Ecto neural progenitor cell (in vitro differentiated cells): ENCODE results near the gene FAM118B.
"Not testable (repeated sequence)": the region's sequence is repeated elsewhere in the genome, so short reads cannot be mapped to it uniquely, and the experiment has no call there.

Source experiments
- DNase-seq: peaks from one replicate; pipeline ENCODE4 v3.0.0-alpha.2; 2018; ENCODE audit warnings: low spot score

The FAM118B gene

DNA sequence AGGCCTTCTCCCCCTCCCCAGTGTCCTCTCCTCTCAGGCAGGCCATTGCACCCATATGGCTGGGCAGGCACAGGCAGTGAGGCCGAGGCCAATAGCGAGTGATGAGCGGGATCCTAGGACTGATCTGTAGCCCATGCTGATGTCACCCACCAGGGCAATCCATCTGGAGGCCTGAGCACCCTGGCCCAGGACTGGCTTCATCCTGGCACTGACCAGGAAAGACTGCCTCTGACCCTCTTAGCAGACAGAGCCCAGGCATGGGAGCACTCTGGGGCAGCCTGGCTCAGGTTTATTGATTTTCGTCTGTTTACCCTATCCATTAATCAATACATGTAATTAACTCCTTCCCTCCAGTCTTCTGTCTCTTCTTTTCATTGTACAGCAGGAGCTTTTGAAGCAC lies 66.2 kb downstream of the FAM118B start:
- no peak for DNase-seq

DNA sequence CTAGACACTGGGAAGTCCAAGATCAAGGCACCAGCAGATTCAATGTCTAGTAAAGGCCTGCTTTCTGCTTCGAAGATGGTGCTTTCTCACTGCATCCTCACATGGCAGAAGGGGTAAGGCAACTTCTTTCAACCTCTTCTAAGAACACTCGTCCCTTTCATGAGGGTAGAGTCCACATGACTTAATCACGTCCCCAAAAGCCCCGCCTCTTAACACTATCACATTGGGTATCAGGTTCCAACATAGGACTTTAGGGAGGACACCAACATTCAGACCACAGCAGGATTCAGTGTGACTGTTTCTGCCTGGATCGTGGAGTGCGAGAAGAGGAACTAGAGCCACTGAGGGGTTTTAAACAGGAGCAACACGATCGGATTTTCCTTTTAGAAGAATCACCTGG lies 67.6 kb downstream of the FAM118B start:
- DNase-seq: no peak

DNA sequence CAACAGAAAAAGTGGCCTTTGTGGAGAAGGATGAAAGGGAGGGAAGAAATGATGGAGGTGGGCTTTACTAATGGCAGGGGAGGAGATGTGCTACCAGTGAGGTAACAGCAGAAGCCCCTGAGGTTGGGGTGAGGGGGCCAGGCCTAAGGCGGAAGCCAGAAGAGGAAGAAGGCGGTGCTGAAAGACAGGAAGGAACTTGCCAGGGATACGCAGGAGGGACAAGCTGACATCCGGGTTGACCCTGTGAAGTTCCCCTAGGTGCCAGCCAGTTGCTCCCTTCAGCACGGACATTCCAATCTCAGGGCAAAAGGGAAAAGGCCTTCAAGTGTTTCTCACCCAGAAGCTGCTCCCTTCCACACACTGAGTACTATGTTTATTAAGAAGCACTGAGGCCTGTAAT lies 69.0 kb downstream of the FAM118B start:
- DNase-seq: no peak

DNA sequence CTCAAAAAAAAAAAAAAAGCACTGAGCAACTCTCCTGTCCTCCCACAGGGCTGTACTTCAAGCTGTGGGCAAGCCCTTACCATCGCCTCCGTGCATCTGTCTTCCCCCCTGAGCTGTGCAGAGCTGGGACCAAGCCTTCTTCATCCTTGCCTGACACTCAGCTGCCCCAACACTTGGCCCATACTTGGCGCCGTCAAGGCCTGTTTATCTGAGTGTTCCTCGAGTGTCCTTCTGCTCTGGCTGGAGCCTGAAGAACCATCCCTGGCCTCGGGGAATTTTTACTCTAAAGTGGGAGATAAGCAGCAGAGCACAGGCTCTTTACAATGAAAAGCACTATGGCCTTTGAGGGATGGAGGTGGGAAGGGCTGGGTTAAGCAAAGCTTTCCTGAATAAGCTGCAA lies 69.7 kb downstream of the FAM118B start:
- DNase-seq: no peak

DNA sequence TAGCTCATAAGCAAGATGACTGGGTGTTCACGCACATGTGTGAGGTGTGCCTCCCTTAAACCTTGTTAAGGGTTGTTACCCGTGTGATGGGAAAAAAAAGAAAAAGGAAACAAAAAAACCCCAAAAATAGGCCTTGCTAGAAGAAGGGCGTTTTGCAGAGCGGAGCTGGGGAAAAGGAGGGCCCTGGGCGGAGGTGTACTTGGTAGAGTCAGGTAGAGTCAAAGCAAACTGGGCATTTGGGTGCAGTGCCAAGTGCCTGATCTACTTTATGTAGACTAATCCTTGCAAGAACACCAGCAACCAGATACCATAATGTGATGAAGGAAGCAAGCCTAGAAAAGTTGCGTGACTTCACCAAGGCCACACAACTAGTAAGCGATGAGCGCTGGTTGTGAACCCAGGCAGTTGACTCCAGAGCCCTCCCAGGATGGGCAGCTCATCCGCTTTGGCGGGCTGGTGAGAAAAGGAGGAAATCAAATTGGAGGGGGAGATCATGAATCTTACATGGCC lies 70.1 kb downstream of the FAM118B start:
- no peak for DNase-seq

DNA sequence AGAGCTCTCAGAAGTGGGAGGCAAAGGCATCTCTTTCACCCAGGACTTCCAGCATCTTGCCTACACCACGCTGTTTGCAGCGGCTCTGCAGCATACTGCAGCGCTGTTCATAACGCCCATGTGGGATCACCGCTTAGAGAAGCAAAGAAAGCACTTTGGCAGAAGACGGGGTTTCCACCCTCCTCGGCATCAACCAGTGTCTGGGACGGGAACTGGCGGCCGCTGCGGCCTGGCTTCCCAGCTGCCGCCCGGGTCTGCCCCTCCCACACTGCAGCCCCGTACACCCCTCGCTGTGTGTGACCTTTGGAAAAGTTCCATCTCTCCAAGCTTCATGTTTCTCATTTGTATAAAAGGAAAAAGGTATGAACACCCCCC lies 70.8 kb downstream of the FAM118B start:
- peak; percentile 58 for DNase-seq

DNA sequence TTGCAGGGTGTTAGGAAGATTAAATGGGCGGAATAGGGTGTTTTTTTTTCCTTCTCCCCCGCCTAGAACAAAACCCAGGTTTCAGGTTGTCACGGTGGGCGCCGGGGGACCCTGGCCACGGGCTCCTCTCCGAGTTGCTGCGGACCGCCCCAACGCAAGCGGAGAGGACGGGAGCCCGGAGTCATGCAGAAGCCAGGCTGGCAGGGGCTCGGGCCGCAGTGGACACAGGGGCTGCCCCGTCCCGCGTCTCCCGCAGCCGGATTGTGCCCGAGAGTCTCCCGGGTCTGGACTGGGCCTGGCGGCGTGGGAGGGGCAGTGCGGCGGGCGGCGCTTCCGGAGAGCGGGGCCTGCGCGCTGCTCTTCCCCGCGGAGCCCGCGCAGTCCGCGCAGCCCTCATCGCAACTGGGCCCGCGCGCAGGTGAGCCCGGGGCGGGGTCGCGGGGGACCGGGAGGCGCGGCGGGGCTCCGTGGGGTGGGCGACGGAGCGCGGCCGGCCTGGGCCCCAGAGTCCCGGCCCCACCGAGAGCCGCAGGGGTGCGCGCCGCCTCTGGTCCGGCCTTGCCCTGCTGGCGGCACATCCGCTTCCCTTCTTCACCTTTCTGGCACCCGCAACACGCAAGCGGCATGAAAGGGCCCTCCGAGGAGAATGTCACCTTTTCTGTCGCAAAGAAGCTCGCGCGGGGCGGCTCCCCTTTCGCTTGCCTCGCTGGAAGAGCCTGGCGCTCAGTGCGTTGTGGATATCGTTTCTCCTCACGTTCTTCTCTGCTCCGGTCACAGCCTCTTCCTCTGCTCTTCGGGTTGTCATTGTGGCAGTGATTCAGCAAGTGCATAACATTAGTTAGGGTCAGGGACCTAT lies 71.4 kb downstream of the FAM118B start, which contains the start of gene TIRAP:
Gene TIRAP, plus strand, starts transcription at position 358 of the 856 bp plus-strand sequence. CDS start 7,802 bp downstream, outside the sequence.
- DNase-seq: peak; percentile 74

DNA sequence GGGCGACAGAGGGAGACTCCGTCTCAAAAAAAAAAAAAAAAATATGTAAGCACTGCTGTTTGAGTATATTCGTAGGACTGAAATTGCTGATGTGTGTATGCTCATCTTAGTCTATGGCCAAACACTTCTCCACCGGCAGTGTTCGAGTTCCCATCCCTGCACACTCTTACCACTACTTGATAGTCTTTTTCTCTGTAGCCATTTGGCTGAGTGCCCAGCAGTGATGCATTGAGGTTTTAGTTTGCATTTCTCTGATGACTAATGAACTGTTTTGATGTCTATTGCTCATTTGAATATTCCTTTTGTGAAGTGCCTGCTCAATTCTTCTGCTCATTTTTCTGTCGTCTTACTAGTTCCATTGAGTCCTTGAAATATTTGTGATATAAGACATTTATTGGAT lies 73.2 kb downstream of the FAM118B start:
- DNase-seq: no peak

DNA sequence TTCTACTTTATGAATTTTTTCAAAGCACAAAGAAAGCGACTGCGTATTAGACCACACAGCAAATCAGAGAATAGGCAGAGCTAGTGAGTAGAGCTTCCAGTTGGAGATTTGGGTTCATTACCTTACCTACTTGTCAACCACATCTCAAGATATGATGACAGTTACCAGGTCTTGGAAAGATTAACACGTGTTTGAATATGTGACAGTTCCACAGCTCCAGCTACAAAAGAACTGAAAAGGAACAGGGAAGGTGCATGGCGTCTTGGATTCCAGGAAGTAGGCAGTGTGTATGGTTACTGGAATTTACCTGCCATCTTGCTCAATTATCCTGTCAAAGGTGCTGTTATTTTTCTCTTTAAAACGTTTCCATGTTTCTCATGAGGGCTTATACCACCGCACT lies 76.7 kb downstream of the FAM118B start:
- no peak for DNase-seq

DNA sequence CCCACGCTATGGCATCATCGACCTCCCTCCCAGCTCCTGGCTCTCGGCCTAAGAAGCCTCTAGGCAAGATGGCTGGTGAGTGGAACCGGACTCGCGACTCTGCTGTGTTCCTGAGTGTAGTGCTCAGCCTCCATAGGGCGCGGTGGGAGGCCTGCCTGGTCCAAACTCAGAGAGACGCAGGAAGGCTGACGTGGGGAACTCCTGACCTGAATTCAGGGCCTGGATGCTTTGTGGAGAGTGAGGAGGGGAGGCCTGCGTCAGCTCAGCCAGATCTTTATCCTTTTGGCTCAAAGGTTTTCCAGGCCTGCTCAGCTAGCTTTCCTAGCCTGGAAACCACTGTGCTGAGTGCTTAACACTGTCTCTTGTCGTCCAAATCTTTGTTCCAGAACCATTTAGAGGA lies 79.3 kb downstream of the FAM118B start:
- no peak for DNase-seq

DNA sequence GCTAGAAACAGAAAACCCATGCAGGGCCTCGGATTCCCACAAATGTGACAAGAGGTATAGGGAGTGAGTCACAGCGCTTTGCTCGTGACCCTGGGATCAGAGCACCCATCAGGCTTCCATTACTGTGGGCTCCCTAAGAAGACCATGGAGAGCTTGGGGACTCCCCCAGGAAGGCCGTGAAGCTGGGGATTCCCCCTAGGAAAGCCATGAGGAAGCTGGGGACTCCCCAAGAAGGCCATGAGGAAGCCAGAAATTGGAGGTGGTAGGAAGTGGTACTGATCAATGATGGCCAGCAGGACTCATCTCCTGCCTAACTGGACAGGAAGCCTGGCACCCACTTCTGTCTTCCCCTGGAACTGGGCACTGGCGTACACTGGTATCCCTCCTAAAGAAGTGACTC lies 82.1 kb downstream of the FAM118B start:
- no peak for DNase-seq

DNA sequence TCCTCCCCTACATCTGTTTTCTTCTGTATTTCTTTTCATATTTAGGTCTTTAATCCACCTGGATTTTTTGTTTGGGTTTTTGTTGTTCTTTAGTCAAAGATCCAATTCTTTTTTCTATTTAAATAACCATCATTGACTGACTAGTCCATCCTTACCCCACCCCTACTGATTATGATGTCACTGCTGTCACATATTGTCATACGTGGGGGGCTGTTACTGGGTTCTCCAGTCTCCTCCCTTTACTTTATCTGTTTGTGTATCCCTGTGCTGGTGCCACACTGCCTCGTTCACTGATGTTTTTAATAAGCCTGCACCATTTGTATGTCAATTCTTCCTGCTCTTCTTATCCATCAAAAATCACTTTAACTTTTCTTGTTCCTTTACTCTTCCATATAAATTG lies 85.4 kb downstream of the FAM118B start:
- DNase-seq: no peak

DNA sequence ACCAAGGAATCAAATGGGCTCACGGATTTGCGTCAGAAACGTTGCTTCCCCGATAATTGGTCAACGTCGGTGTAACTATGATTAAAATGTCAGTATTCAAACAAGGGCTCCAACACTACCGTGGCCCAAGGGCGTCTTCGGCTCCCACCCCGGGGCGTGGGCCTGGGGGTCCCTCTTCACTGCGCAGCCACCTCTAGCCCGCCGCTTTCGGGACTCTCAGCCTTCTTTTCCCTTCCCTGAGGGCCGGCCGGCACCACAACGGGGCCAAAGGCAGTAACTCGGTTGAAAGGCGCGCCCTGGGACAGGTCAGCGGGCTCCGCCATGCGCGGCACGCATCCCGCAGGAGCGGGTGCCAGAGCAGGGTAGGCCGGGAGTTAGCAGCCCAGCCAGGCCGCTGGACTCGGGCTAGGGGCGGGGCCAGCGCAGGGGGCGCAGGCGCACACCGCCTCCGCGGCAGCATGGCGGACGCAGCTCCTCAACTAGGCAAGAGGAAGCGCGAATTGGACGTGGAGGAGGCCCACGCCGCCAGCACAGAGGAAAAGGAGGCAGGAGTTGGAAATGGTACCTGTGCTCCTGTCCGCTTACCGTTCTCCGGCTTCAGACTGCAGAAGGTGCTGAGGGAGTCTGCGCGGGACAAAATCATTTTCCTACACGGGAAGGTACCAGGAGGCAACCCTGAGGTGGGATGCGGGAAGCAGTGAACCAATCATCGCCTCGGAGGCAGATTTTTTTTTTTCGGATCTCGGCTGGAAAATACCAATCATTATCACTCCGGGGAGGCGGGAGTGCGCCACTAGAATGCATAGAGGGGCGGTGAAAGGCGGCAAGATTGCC lies 92.3 kb downstream of the FAM118B start, which contains the start of gene DCPS:
Gene DCPS, plus strand, starts transcription at position 438 of the 834 bp plus-strand sequence. Its CDS starts 21 bp downstream, at position 459.
- peak; percentile 95 for DNase-seq

DNA sequence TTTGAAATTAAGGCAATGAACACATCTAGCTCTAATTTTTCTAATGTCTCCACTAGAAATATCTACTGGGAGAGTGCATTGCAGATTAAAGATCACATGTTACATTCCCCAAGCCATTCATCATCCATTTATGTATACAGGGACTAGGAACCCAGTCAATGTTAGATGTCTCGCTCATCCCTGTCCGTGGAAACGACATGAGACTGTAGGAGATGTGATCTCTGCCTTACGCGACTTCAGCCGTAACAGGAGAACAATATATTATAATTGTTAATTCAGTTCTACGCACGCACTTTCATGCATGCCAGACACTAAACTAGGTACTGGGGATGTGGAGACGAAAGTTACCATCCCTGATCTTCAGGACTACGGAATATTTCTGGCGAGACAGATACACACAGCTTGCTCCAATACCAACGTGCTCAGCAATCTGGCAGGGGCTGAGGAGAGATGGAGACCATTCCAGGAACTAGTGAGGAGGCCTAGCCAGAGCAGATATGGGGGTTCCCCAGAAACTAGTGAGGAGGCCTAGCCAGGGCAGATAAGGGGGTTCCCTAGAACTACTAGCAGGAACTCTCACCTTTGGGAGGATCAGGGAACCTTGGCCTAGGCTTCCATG lies 93.0 kb downstream of the FAM118B start:
- no peak for DNase-seq

DNA sequence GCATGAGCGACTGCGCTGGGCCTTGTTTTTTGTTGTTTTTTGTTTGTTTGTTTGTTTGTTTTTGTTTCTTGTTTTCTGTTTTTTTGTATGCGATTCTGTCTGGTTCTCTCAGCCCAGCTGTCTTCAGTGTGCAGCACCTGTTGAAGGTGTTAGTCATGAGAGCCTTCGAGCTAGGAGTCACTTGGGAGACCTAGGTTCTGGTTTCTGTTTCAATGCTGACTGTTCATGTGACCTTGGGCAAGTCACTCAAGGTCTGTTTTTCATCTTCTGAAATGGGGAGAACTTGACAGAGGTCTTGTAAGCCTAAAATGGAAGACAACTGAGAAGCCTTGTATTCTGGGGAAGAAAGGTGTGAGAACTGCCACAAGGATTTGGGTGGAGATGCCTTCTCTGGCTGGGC lies 94.1 kb downstream of the FAM118B start:
- DNase-seq: no peak

DNA sequence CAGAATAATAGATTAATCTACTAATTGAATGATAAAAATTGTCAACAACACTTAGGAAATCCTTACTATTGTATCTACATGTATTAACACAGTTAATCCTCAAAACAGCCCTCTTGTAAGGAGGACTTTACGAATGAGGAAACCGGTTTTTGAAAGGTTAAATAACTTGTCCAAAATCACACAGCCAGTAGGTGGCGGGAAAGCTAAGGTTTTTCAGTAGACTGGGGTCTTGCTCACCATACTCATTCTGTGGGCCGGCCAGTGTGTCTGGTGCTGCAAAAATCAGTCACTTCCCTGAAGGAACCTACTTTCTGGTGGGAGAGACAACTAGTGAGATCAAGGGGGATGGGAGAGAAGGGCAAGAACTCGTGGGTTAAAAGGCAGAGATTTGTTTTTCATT lies 96.1 kb downstream of the FAM118B start:
- no peak for DNase-seq

DNA sequence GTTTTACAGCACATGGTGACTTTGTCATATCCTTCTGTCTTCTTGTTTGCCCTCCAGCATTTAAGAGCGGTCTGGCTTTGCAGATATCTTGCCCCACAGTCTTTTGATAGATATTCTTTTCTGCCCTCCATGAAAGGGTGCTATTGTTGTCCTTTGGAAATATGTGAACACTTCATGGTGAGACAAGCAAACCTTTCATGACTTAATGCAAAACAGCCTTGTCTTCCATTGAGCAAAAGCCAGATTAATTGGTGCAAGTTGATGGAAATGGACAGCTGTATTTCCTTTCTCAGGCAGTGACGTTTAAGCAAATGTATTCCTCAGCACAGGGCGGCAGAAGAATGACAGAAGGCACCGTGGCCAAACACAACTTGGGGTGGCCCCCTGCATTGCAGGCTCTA lies 96.7 kb downstream of the FAM118B start:
- DNase-seq: no peak

DNA sequence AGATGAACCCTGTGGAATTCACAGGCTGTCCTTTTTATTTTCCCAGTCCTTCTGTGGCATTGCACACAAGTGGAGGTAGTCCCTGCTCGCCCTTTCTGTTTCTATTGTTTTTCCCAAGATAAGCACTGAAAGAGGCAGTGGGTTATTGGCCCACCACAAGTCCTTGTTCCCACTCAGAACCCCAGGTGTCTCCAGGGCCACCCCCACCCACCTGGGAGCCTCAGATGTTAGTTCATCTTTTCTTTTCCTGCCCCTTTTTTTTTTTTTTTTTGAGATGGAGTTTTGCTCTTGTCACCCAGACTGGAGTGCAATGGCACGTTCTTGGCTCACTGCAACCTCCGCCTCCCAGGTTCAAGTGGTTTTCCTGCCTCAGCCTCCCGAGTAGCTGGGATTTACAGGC lies 97.2 kb downstream of the FAM118B start:
- not testable (repeated sequence) for DNase-seq

DNA sequence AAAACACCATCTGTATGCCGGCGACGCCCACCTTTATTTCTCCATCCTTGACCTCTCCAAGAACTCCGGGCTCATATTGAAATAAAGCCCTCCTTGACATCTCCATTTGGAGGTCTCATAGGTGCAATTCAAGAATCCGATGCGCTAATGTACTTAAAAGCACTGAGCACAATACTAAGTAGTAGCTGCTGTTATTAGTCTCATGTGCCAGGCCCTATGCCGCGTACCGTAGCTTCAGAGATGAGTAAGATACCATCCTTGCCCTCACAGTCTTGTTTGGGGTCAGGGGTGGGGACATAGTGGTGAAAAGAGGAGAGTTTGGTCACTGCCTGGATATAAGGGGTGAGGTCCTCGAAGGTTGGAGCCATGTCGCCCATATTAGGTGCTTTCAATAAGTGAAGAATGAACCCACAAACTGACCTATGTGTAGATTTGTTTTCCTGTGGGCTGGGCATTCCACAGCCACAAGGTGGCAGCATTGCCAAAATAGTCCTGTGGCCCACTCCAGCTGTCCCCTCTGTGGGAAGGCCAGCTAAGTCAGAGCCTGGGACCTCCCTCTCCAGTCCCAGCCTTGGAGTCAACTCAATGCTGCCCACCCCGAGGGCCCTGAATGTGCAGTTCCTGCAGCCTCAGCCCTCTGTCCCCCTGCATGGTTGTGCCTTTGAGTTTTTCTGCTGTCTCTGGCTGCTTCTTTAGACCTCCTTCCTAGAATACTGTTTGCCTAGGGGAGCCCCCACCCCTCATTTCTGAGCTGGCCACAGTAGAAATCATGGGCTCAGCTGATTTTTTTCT lies 98.8 kb downstream of the FAM118B start:
- peak; percentile 82 for DNase-seq

DNA sequence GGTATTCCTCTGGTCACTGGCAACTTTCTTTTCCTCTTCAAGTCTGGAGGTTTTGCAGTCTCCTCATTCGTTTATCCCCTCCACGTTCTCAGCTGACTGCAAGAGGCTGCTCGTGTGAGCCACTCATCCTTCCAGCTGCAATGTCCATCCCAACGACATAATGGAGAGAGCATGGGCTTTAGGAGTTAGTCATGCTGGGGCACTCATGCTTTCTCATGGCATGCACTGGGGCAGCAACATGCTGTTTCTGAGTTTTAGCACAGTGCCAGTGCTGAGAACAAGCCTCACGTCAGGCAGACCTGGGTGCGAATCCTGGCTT lies 99.4 kb downstream of the FAM118B start:
- DNase-seq: no peak

DNA sequence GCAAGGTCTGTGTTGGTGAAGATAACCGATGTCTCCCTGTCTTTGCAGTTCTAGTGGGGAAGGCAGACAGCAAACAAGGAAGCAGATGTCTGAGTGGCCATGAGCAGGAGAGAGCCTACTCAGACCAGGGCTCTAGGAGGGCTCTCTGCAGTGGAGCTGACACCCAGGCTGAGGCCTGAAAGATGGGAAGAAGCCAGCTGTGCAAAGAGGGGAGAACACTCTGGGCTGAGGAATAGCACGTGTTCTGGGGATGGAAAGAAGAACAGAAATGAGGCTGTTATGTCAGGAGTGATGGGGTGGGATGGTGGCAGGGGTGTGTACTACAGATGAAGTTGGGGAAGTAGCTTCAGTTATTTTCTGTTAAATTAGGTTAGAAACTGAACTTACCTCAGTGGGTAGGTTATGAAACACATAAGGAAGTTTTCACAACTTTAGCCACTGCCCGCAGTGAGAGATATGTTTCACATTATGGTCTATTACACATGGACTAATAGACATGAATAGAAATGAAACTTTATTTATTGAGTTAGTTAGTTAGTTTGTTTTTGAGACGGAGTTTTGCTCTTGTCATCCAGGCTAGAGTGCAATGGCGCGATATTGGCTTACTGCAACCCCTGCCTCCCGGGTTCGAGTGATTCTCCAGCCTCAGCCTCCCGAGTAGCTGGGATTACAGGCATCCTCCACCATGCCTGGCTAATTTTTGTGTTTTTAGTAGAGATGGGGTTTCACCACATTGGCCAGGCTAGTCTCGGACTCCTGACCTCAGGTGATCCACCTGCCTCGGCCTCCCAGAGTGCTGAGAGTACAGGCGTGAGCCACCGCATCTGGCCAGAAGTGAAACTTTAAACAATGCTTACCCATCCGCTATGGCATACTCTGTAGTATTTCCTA lies 100.1 kb downstream of the FAM118B start:
- DNase-seq: no peak
